HG03521 (cell line): ENCODE data around the gene GRIN2B.

Source experiments
- ATAC-seq: cut with Tn5 transposase; IDR thresholded peaks from one replicate; pipeline ENCODE4 v1.9.1; 2021; ENCODE audit warnings: mild to moderate bottlenecking, moderate library complexity; ENCODE audit not compliant: unreplicated experiment

The GRIN2B gene

GRCh38 chr12:13959131-13959723 lies 22.2 kb downstream of the GRIN2B start:
- ATAC-seq, result no peak

GRCh38 chr12:13957576-13957975 lies 23.8 kb downstream of the GRIN2B start:
- ATAC-seq, result no peak

GRCh38 chr12:13956060-13956590 lies 25.3 kb downstream of the GRIN2B start:
- ATAC-seq, result no peak

GRCh38 chr12:13952096-13952495 lies 29.3 kb downstream of the GRIN2B start:
- ATAC-seq, result no peak

GRCh38 chr12:13950502-13950901 lies 30.9 kb downstream of the GRIN2B start:
- no peak for ATAC-seq

- no peak for ATAC-seq
These were observed 32.8 kb downstream of the GRIN2B start for GRCh38 chr12:13948621-13949020.

- ATAC-seq, result no peak
These were observed 34.0 kb downstream of the GRIN2B start for GRCh38 chr12:13947276-13947946.

- ATAC-seq, result no peak
These were observed 35.8 kb downstream of the GRIN2B start for GRCh38 chr12:13945641-13946040.

- no peak for ATAC-seq
These were observed 36.2 kb downstream of the GRIN2B start for GRCh38 chr12:13945236-13945635.

- no peak for ATAC-seq
These were observed 38.6 kb downstream of the GRIN2B start for GRCh38 chr12:13942826-13943225.

GRCh38 chr12:13941258-13942249 lies 39.8 kb downstream of the GRIN2B start:
- ATAC-seq, result no peak

GRCh38 chr12:13940335-13940865 lies 41.0 kb downstream of the GRIN2B start:
- ATAC-seq, result no peak

GRCh38 chr12:13937735-13938134 lies 43.7 kb downstream of the GRIN2B start:
- no peak for ATAC-seq

- no peak for ATAC-seq
These were observed 46.2 kb downstream of the GRIN2B start for GRCh38 chr12:13935169-13935568.
